Measurements from ENCODE around the gene DNAJC10. TPM values are rescaled to one million over a fixed set of nuclear protein-coding genes. Genes with fewer than 3 reads are reported as not detected.
A peak's percentile ranks its signal among the peaks of the same experiment; 100 is the strongest.

Gene DNAJC10
- total and polyA plus RNA-seq, 2 donors (not counting 3 experiments of a cell fraction or from before 2014, with no cell fraction given), result 45.1 to 201 TPM

- peaks cover 12% of the 10 kb centered on the region for H3K4me1 ChIP-seq (ENCODE audit: control insufficient read depth, extremely low read depth, insufficient read depth, low read length)
- H3K36me3 ChIP-seq (ENCODE audit: control insufficient read depth in 2 of 2, extremely low read depth in 1 of 2, insufficient read depth in 2 of 2, low read length in 2 of 2), result peaks cover 19 to 38% of the 10 kb centered on the region in 2 experiments
- H3K27me3 ChIP-seq (ENCODE audit: control insufficient read depth in 2 of 2, insufficient read depth in 2 of 2, low read length in 2 of 2), result no peaks in the 10 kb centered on the region
- H4K20me1 ChIP-seq (replicated peaks; ENCODE audit: control insufficient read depth, extremely low read depth, insufficient read depth, low read length), result no peaks in the 10 kb centered on the region
- no peaks in the 10 kb centered on the region for H3K79me2 ChIP-seq (ENCODE audit: control insufficient read depth, insufficient read depth, low read length)
- peaks cover 2% of the 10 kb centered on the region for H3K9me1 ChIP-seq (replicated peaks; ENCODE audit: control insufficient read depth, extremely low read depth, insufficient read depth, low read length)
- no peak for DNase-seq (ENCODE audit: low read depth, low spot score)
- ChIA-PET CTCF (interaction anchor here (1.1 to 2.0 kb wide), 2 partner anchors 9 to 222 kb away, joined by 3 to 12 read pairs; no protein-coding TSS in a partner anchor), POLR2A (no interaction called here)
- intact Hi-C loops (cut with micrococcal nuclease), result no loop called here
- no peak overlapping the region for H3K27ac ChIP-seq (ENCODE audit: insufficient read depth, low read depth, low read length)
- no TSS peak for BruUV-seq (replicated peaks)
- dilution Hi-C loops (cut with MboI; ENCODE audit: extremely low pct_ligation_motif_present, low sequenced_read_pairs), result no loop called here
- no peak for FAIRE-seq
- H3K9ac ChIP-seq (replicated peaks; ENCODE audit: extremely low read depth, insufficient read depth, low read length), result no peak overlapping the region
- H3K4me3 ChIP-seq (replicated peaks in 1 of 3; ENCODE audit: insufficient read depth in 1 of 3, low read depth in 1 of 3, low read length in 3 of 3), result no peak overlapping the region
- no peak overlapping the region for H2AFZ ChIP-seq (ENCODE audit: low read depth, low read length)
- H3K9me3 ChIP-seq (replicated peaks; ENCODE audit: control insufficient read depth, insufficient read depth, low read length), result no peaks in the 10 kb centered on the region
- no peak for TF ChIP-seq MAX (IDR thresholded peaks at IDR 0.05; ENCODE audit: insufficient read depth, insufficient read length)
- no peak for TF ChIP-seq JUN (IDR thresholded peaks at IDR 0.05; ENCODE audit: borderline replicate concordance, insufficient read depth, insufficient read length, low read depth)
- TF ChIP-seq GATA2 (IDR thresholded peaks at IDR 0.05; ENCODE audit: insufficient read depth, insufficient read length, low read depth, low read length), result no peak
- TF ChIP-seq FOS (IDR thresholded peaks at IDR 0.05; ENCODE audit: borderline replicate concordance, insufficient read depth, low read length), result no peak
- TF ChIP-seq POLR2AphosphoS5 (IDR thresholded peaks at IDR 0.05; ENCODE audit: insufficient read depth, low read depth, low read length), result no peak
- TF ChIP-seq POLR2A (IDR thresholded peaks at IDR 0.05; ENCODE audit: low read depth, low read length), result no peak
- TF ChIP-seq MYC (IDR thresholded peaks at IDR 0.05; ENCODE audit: low read depth, low read length), result no peak
- no peak overlapping the region for H3K4me2 ChIP-seq (ENCODE audit: insufficient read depth, low read length)
Observed at GRCh38 chr2:182758379-182758778, 42.3 kb downstream of the DNAJC10 start.

GRCh38 chr2:182761903-182762302, 45.8 kb downstream of the DNAJC10 start:
- H3K9me1 ChIP-seq (replicated peaks; ENCODE audit: control insufficient read depth, extremely low read depth, insufficient read depth, low read length), result peaks cover 2% of the 10 kb centered on the region
- DNase-seq (ENCODE audit: low read depth, low spot score) (peak; percentile 39), FAIRE-seq (no peak)
- ChIA-PET CTCF (interaction anchor here (1.4 to 6.9 kb wide), 4 partner anchors 8 to 487 kb away, joined by 3 to 164 read pairs (median 11); no protein-coding TSS in a partner anchor), POLR2A (no interaction called here)
- H3K27ac ChIP-seq (ENCODE audit: insufficient read depth, low read depth, low read length), result no peak overlapping the region
- H4K20me1 ChIP-seq (replicated peaks; ENCODE audit: control insufficient read depth, extremely low read depth, insufficient read depth, low read length), result no peaks in the 10 kb centered on the region
- dilution Hi-C loops (cut with MboI; ENCODE audit: extremely low pct_ligation_motif_present, low sequenced_read_pairs), result no loop called here
- no TSS peak for BruUV-seq (replicated peaks)
- no peak for TF ChIP-seq GATA2 (IDR thresholded peaks at IDR 0.05; ENCODE audit: insufficient read depth, insufficient read length, low read depth, low read length)
- no peaks in the 10 kb centered on the region for H3K9me3 ChIP-seq (replicated peaks; ENCODE audit: control insufficient read depth, insufficient read depth, low read length)
- no peak overlapping the region for H3K9ac ChIP-seq (replicated peaks; ENCODE audit: extremely low read depth, insufficient read depth, low read length)
- no peak overlapping the region for H3K4me3 ChIP-seq (replicated peaks in 1 of 3; ENCODE audit: insufficient read depth in 1 of 3, low read depth in 1 of 3, low read length in 3 of 3)
- no peak overlapping the region for H3K4me2 ChIP-seq (ENCODE audit: insufficient read depth, low read length)
- peaks cover 21 to 39% of the 10 kb centered on the region in 2 experiments for H3K36me3 ChIP-seq (ENCODE audit: control insufficient read depth in 2 of 2, extremely low read depth in 1 of 2, insufficient read depth in 2 of 2, low read length in 2 of 2)
- H3K27me3 ChIP-seq (ENCODE audit: control insufficient read depth in 2 of 2, insufficient read depth in 2 of 2, low read length in 2 of 2), result no peaks in the 10 kb centered on the region
- intact Hi-C loops (cut with micrococcal nuclease), result no loop called here
- no peaks in the 10 kb centered on the region for H3K4me1 ChIP-seq (ENCODE audit: control insufficient read depth, extremely low read depth, insufficient read depth, low read length)
- no peaks in the 10 kb centered on the region for H3K79me2 ChIP-seq (ENCODE audit: control insufficient read depth, insufficient read depth, low read length)
- no peak overlapping the region for H2AFZ ChIP-seq (ENCODE audit: low read depth, low read length)
